ENCODE results near the gene TMCC3.

The TMCC3 gene

GRCh38 chr12:94536040-94536965, 114.1 kb downstream of the TMCC3 start:
- in situ Hi-C loops (cut with MboI; ENCODE audit: low sequenced_read_pairs): loop anchor here (10.0 kb wide), 1 partner anchor 402 kb away; no protein-coding TSS in a partner anchor

DNA sequence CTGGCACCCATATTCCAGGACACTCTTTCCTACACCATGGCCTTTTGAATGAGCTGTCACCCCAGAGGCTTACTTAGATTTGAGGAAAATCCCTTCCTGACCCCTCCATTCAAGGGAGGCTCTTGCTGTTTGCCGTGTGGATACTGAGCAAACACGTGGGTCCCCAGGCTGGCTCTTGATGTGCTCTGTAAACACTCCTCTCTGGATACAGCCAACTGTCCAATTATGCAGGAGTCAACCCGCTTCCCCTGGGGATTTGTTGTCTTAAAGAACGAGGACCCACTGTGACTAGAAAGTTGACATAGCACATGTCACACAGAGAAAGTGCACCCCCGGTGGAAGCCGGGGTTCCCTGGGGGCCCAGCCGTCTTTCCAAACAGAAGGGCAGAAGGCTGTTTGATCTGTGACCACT, 114.8 kb downstream of the TMCC3 start:
- in situ Hi-C loops (cut with MboI; ENCODE audit: low sequenced_read_pairs): loop anchor here (10.0 kb wide), 1 partner anchor 401 kb away; no protein-coding TSS in a partner anchor

DNA sequence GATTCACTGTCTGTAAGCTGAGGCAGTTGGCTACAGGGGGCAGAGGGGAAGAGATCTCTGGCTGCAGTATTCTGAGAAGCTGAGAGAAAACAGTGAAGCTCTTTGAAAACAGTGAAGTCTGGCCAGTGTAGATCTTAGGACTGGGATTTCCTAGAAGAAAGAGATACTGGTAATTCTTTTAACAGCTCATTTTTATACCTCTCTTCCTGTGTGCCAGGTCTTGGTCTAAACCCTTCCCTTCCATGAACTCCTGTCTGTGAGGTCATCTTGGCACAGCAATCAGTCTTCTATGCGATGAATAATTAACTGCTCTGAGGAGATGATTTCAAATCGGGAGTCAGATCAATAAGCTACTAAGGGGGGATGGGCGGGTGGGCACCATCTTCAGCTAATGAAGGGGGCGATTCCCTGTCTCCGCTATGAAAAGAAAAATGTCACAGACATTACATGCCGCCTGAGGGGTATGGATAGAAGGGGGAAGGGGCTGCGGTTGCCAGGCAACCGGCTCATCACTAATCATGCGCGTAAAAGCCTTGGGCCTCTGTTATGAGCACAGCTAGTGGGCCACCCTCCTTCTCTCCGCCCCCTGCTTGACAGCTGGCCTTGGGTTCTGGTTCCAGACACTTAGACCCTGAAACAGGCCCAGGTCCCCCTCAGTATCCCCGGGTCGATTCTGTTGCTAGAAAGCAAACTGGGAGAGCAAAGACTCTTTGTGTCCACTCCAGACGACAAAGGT, 115.4 kb downstream of the TMCC3 start:
- in situ Hi-C loops (cut with MboI; ENCODE audit: low sequenced_read_pairs): loop anchor here (10.0 kb wide), 1 partner anchor 400 kb away; no protein-coding TSS in a partner anchor

- in situ Hi-C loops (cut with MboI; ENCODE audit: low sequenced_read_pairs): loop anchor here (10.0 kb wide), 1 partner anchor 399 kb away; no protein-coding TSS in a partner anchor
Measured at GRCh38 chr12:94534278-94534677, 116.1 kb downstream of the TMCC3 start.

DNA sequence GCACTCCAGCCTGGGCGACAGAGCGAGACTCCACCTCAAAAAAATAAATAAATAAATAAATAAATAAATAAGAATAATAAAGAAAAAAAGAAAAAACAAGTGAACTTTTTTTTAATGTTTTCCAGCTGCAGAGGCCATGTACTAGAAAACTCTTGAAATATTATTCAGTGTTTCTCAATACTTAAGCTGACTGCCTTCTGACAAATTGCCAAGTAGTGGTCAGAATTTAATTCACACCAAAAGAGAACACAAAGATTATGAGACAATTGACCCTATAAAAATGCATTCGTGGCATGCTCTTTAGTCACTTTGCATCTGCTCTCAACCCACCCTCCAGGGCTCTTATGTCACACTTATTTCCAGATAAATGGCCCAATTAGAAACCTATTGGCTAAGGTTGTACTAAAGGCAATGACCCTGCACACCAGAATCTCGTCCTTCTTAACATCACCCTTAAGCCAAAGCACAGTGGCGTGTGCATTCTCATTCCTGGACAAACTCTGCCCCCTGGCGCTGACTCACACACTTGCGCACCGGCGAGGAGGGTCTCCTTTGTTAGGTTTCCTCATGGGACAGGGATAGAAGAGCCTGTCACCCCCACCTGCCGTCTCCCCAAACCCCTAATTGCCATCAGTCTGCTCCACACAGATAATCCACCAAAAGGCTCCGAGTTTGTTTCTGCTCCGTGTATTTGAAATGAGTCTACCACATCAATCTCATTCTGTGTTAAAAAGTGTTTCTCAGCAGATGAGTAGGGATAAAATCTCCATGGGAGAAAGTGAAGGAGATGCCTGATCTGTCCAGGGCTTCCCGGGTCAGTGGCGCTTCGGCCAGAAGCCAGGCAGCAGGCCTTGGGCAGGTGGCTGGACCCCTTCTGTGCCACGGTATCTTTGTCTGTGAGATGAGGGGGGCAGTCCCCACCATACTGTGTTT, 117.6 kb downstream of the TMCC3 start:
- in situ Hi-C loops (cut with MboI; ENCODE audit: low sequenced_read_pairs): loop anchor here (10.0 kb wide), 1 partner anchor 398 kb away; no protein-coding TSS in a partner anchor

- in situ Hi-C loops (cut with MboI; ENCODE audit: low sequenced_read_pairs): loop anchor here (10.0 kb wide), 1 partner anchor 396 kb away; no protein-coding TSS in a partner anchor
Measured at GRCh38 chr12:94531196-94531720, 119.1 kb downstream of the TMCC3 start.

DNA sequence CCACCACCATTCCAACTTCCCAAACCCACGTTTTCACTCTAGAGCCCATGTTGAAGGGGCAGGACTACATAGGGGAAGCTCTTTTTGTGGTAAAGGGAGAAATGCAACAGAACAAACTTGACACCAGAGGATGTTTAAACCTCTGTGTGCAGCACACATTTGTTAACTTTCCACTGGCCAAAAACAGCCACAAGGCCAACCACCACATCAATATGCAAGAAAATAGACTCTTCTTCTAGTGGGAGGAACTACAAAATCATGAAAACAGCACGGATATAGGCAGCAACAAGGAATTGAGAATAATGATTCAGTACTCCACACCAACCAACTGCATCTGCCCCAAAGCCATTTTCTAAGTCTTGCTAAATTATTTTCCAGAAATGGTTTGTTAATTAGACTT, 124.4 kb downstream of the TMCC3 start:
- in situ Hi-C loops (cut with MboI; ENCODE audit: low sequenced_read_pairs): no loop called here

All from HL-60/S4 treated with phorbol 12-myristate 13-acetate at 8.2 ng/mL for 4 days and 3 days (cell line).